Ovary (tissue), 3 donors: ENCODE measurements around the gene CCDC78.

Source experiments
- CTCF ChIP-seq, 3 donors: fragments of 450-650 bp in 2 of 3; fragments of 200-600 bp in 1 of 3; IDR thresholded peaks; one replicate each; pipeline versions ENCODE4 v1.5.1 to v1.8.0; 2016 to 2022; ENCODE audit warnings: antibody characterized with exemption in 3 of 3, mild to moderate bottlenecking in 1 of 3
- POLR2A ChIP-seq: fragments of 450-650 bp; IDR thresholded peaks from one replicate; pipeline ENCODE4 v1.6.1; 2017; ENCODE audit warnings: antibody characterized with exemption, mild to moderate bottlenecking, moderate library complexity
- donor health status: DM: no; HTN: no; CAD: no.

- TF ChIP-seq CTCF (IDR thresholded peaks at IDR 0.05) (no peak), POLR2A (no peak)
Measured at GRCh38 chr16:726188-726437, 130 bp downstream of the CCDC78 start.
